Stimulated activated CD8-positive, alpha-beta memory T cell treated with anti-CD3 and anti-CD28 coated beads, Interleukin-15, amount 100 ng/mL, for 48 hours (primary cell): ENCODE results near the gene GSTCD.
"Not testable (repeated sequence)": the region's sequence is repeated elsewhere in the genome, so short reads cannot be mapped to it uniquely, and the experiment has no call there.

Experiments used
- DNase-seq, 2 donors: peaks; one replicate each; pipeline ENCODE4 v3.0.0-alpha.2; 2020; ENCODE audit warnings: low read depth in 2 of 2

GSTCD gene

GRCh38 chr4:105714932-105715331 lies 6.3 kb downstream of the GSTCD start:
- no peak for DNase-seq

- DNase-seq, result no peak
Measured at GRCh38 chr4:105715692-105716278, 7.2 kb downstream of the GSTCD start.

DNA sequence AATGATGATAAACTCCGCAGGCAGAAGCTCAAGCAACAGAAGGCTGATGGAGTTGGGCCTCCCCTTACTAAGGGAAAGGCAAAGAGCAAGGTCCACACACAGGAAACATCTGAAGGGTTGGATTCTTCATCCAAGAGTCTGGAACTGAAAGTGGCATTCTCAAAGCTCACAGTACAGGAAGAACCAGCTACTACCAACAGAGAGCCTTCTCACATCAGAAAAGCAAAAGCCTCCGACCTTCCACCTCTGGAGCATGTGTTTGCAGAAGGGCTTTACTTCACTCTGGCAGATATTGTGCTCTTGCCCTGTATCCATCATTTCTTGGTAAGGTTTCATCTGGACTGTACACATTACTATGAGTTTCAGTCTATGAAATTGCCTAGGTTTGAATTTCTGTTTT lies 10.6 kb downstream of the GSTCD start:
- no peak for DNase-seq

DNA sequence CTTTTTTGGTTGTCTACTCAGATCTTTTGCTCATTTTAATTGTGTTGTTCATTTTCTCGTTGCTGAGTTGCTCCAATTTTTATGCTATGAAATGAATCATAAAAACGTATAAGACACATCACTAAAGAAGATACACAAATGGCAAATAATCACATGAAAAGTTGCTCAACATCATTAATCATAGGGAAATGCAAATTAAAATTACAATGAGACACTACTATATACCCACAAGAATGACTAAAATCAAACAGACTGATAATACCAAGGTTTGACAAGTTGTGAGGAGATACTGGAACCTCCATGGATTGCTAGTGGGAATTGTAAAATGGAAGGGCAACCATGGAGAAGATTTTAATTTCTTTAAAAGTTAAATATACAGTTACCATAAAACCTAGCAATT lies 17.0 kb downstream of the GSTCD start:
- DNase-seq, result no peak

DNA sequence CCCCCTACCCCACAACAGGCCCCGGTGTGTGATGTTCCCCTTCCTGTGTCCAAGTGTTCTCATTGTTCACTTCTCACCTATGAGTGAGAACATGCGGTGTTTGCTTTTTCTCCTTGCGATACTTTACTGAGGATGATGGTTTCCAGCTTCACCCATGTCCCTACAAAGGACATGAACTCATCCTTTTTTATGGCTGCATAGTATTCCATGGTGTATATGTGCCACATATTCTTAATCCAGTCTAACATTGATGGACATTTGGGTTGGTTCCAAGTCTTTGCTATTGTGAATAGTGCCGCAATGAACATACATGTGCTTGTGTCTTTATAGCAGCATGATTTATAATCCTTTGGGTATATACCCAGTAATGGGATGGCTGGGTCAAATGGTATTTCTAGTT lies 21.3 kb downstream of the GSTCD start:
- not testable (repeated sequence) for DNase-seq

DNA sequence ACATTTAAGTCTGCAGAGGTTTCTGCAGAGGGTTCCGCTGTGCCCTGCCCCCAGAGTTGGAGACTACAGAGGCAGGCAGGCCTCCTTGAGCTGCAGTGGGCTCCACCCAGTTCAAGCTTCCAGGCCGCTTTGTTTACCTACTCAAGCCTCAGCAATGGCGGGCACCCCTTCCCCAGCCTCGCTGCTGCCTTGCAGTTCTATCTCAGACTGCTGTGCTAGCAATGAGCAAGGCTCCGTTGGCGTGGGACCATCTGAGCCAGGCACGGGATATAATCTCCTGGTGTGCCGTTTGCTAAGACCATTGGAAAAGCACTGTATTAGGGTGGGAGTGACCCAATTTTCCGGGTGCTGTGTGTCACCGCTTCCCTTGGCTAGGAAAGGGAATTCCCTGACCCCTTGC lies 26.6 kb downstream of the GSTCD start:
- DNase-seq, result not testable (repeated sequence)

DNA sequence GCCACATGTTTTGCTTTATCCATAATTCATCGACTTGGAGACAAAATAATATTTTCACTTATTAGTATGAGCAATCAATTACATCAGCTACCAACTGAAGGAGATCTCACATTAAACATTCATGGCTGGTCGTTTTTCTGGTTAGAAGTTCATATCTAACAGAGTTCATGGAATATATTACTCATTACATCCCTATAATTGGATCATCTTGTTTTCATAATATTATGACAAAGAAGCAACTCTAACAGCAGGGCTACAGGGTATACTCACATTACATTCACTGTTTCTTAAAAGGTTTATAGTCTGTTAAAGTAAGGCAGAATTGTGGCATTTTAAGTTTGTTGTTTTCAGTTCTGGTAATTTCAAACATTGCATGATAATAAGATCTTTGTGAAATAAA lies 33.0 kb downstream of the GSTCD start:
- DNase-seq, result no peak

GRCh38 chr4:105748222-105748621 lies 39.6 kb downstream of the GSTCD start:
- no peak for DNase-seq

DNA sequence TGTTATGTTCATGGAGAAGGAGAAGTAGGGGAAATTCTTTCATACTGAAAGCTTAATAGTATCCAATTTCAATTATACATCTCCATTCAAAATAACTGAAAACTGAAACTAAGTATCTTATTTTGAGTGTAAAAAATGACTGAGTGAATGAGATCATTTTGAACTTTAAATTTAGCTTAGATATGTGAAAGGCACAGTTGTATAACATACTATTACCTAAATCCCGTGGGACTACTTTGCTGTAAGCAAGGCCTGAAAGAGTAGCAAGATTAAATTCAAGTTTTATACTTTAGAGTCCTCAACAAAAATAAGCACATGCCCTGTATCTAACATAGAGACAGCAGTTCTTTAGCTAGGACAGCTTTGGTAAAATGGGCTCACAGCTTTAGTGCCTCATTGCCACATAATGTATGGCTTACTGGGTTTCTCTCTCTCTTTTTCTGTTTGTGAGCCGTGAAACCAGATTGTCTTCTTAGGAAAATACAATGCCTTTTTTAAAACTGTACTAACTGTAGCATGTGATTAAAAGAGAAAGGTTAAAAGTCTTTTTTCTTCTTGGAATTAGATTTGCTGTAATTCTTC lies 43.2 kb downstream of the GSTCD start:
- DNase-seq, result no peak

DNA sequence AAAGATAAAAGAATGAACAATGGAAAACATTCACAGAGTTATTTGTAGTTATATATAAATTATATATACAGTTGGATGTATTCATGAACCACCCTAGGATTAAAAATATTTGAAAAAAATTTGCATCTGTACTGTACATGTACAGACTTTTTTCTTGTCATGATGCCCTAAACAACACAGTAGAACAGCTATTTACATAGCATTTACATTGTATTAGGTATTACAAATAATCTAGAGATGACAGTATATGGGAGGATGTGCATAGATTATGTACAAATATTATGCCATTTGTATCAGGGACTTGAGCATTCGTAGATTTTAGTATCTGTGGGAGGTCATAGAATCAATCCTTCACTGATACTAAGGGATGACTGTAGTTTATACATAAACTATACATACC lies 44.8 kb downstream of the GSTCD start:
- DNase-seq, result no peak

GRCh38 chr4:105755375-105755774 lies 46.8 kb downstream of the GSTCD start:
- DNase-seq, result no peak

DNA sequence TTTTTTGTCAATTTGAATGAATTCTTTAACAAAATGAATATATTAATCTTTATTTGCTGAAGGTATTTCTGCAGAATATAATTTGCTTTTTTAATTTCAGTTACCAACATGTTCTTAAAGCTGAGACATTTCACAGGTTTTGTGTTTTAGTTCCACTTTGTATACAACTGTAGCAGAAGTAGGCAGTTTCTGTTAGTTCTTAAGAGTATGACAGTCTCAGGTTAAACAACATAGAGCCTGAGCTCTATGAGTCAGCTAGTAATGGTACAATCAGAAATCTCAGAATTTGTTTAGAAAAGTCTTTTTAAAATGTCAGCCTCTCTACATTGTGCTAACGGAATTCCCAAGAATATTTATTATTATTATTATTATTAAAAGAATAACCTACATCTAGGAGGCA lies 50.4 kb downstream of the GSTCD start:
- DNase-seq, result no peak

DNA sequence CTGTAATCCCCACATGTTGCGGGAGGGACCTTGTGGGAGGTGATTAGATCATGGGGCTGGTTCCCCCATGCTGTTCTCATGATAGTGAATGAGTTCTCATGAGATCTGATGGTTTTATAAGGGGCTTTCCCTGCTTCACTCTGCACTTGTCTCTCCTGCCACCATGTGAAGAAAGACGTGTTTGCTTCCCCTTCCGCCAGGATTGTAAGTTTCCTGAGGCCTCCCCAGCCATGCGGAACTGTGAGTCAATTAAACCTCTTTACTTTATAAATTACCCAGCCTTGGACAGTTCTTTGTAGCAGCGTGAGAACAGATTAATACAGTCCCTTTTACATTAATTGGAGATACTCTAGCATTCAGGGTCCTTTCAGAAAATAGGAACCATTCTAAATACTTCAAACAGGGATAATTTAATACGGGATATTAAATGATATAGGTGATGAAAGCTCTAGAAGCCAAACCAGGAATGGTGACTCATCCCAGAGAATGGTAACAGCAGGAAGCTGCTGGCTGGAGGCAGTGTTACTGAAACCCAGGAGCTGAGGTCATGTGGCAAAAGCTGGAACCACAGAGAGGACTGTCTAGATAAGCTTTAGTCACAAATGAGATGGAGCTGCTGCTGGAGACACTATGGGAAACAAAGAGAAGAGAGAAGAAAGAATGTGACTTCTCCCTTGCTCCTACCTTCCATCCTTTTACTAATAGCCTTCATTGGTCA lies 57.3 kb downstream of the GSTCD start:
- DNase-seq, result no peak

- DNase-seq, result no peak
Measured at GRCh38 chr4:105767579-105767978, 59.0 kb downstream of the GSTCD start.

DNA sequence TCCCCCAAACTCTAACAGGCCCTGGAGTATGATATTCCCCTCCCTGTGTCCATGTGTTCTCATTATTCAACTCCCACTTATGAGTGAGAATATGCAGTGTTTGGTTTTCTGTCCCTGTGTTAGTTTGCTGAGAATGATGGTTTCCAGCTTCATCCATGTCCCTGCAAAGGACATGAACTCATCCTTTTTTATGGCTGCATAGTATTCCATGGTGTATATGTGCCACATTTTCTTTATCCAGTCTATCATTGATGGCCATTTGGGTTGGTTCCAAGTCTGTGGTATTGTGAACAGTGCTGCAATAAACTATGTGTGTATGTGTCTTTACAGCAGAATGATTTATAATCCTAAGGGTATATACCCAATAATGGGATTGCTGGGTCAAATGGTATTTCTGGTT lies 61.9 kb downstream of the GSTCD start:
- DNase-seq, result not testable (repeated sequence)

GRCh38 chr4:105772065-105772464 lies 63.5 kb downstream of the GSTCD start:
- not testable (repeated sequence) for DNase-seq

GRCh38 chr4:105775760-105776415 lies 67.3 kb downstream of the GSTCD start:
- not testable (repeated sequence) for DNase-seq

DNA sequence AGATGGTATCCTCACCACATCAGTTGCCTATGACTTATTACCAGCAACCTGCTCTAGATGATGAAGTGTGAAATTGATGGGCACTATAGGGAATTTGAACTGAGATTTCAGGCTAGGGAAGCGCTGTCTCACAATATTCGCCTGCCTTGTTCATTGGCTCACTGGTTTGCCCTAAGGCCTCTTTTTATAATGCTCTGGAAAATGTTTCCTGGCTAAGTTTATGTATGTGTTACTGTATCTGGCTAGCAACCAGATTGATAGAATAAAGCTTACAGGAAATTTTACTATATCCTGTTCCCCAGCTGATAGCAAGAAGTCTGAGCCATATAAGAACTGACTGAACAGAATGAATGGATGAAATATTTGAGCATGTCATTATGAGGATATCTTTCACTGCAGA lies 71.6 kb downstream of the GSTCD start:
- DNase-seq, result no peak

DNA sequence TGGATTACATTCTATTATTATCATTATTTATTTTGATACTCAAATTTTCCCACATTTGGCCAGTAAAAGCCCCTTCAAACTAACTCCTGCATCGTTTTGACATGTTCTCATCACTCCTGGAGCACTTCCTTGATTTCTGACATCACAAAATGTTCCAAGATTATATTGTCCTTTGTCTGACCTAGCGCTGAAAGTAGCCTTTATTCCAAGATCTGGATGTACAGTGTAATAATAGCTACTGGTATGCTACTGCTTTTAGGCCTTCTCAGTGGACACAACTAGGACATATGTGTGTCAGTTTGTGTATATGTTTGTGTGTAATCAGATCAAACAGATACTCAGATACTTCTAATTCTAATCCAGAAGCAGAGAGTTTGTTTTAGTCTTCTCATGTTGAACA lies 76.2 kb downstream of the GSTCD start:
- no peak for DNase-seq

DNA sequence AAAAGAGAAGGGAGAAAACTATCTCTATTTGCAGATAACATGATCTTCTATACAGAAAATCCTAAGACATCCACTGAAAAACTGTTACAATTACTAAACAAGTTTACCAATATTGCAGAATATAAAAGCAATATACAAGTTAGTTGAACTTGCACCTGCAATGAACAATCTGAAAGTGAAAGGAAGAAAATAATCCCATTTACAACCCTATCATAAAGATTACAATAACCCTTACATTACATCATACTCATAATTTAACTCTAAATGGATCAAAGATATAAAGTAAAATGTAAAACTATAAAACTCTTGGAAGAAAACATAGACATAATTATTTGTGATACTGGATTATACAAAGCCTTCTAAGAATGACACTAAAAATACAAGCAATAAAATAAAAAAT lies 77.2 kb downstream of the GSTCD start:
- no peak for DNase-seq

- no peak for DNase-seq
Measured at GRCh38 chr4:105786748-105787147, 78.2 kb downstream of the GSTCD start.

GRCh38 chr4:105797225-105797624 lies 88.6 kb downstream of the GSTCD start:
- DNase-seq, result no peak
